Naive thymus-derived CD8-positive, alpha-beta T cell (primary cell): ENCODE results near the gene GLO1. TPM values are rescaled to one million over a fixed set of nuclear protein-coding genes. Genes with fewer than 3 reads are reported as not detected.

Experiments
- ATAC-seq, 2 donors: fragments of 150-1000 bp; cut with Tn5 transposase in 1 of 2; sonication (Bioruptor Pico), chemical (Tn5 transposase) in 1 of 2; 1 replicate in 1 of 2; 2 replicates in 1 of 2; pipeline ENCODE4 v1.10.0; 2021; ENCODE audit warnings: mild to moderate bottlenecking in 2 of 2, moderate library complexity in 2 of 2
- POLR2A ChIA-PET: fragments of 350-600 bp; sonication (Branson Sonifier 250); formaldehyde crosslinking; loops from one replicate; lab custom pipeline; 2021; ENCODE audit warnings: antibody characterized with exemption; lab: Charles Lee
- DNase-seq, 10 donors: peaks; one replicate each; pipeline versions ENCODE4 v3.0.0 to v3.0.0-alpha.2; 2020 to 2022
- H3K27ac Mint-ChIP-seq, 10 donors: one replicate each; pipeline ENCODE4 v1.8.0; 2020 to 2022; ENCODE audit warnings: mild to moderate bottlenecking in 10 of 10, mixed read lengths in 10 of 10, moderate library complexity in 4 of 10, inconsistent platforms in 1 of 10
- H3K27me3 Mint-ChIP-seq, 5 donors: one replicate each; pipeline ENCODE4 v1.8.0; 2021 to 2022; ENCODE audit warnings: mixed read lengths in 5 of 5
- H3K36me3 Mint-ChIP-seq, 3 donors: one replicate each; pipeline ENCODE4 v1.8.0; 2020 to 2022; ENCODE audit warnings: mixed read lengths in 3 of 3, mild to moderate bottlenecking in 2 of 3, inconsistent platforms in 1 of 3
- H3K4me1 Mint-ChIP-seq, 4 donors: one replicate each; pipeline ENCODE4 v1.8.0; 2021 to 2022; ENCODE audit warnings: mixed read lengths in 4 of 4
- H3K4me3 Mint-ChIP-seq, 10 donors: one replicate each; pipeline ENCODE4 v1.8.0; 2020 to 2022; ENCODE audit warnings: mild to moderate bottlenecking in 10 of 10, mixed read lengths in 10 of 10, moderate library complexity in 6 of 10, inconsistent platforms in 1 of 10
- H3K9me3 Mint-ChIP-seq, 9 donors: one replicate each; pipeline ENCODE4 v1.8.0; 2020 to 2022; ENCODE audit warnings: mixed read lengths in 9 of 9, mild to moderate bottlenecking in 3 of 9, inconsistent platforms in 1 of 9, moderate library complexity in 1 of 9
- polyA plus RNA-seq, 3 donors: library from polyadenylated mRNA; unstranded; fragments of 300-500 nt; fragmentation: Illumina TruSeq; gene quantifications; one replicate each; pipeline ENCODE4 v1.2.3, GENCODE V29; 2021
- total RNA-seq, 8 experiments: library from RNA in 2 of 8; stranded (reverse) in 2 of 8; gene quantifications; one replicate each; pipeline ENCODE4 v1.2.3 and lab custom pipeline; 2021 to 2026

Gene GLO1
- total and polyA plus RNA-seq, 5 experiments from 2014 or later, result 30.7 to 103 (median 74.1) TPM

GRCh38 chr6:38722727-38723334 is 19.9 kb upstream of the GLO1 start:
- Mint-ChIP-seq H3K27me3 (peaks cover 23 to 47% (median 31%) of the 10 kb centered on the region in 5 donors), H3K9me3 (peaks cover 0 to 14% (median 9%) of the 10 kb centered on the region in 9 donors), H3K36me3 (peaks cover 0 to 13% (median 5%) of the 10 kb centered on the region in 3 donors), H3K4me1 (peaks cover 0 to 5% (median 0%) of the 10 kb centered on the region in 4 donors), H3K4me3 (no peak overlapping the region), H3K27ac (no peak overlapping the region)
- no peak for ATAC-seq
- POLR2A ChIA-PET, result no interaction called here
- DNase-seq, result no peak

GRCh38 chr6:38722038-38722437 is 19.1 kb upstream of the GLO1 start:
- peaks cover 26 to 49% (median 33%) of the 10 kb centered on the region in 5 donors for H3K27me3 Mint-ChIP-seq
- H3K36me3 Mint-ChIP-seq, result peaks cover 0 to 13% (median 5%) of the 10 kb centered on the region in 3 donors
- DNase-seq, result no peak
- peaks cover 0 to 14% (median 9%) of the 10 kb centered on the region in 9 donors for H3K9me3 Mint-ChIP-seq
- no peak overlapping the region for H3K4me3 Mint-ChIP-seq
- peak overlapping the region in 1 of 10 donors; percentile 65 for H3K27ac Mint-ChIP-seq
- peaks cover 0 to 5% (median 0%) of the 10 kb centered on the region in 4 donors for H3K4me1 Mint-ChIP-seq
- ATAC-seq, result no peak
- POLR2A ChIA-PET, result no interaction called here

GRCh38 chr6:38720295-38720694 is 17.4 kb upstream of the GLO1 start:
- DNase-seq, result no peak
- Mint-ChIP-seq H3K27ac (no peak overlapping the region), H3K36me3 (peaks cover 0 to 13% (median 5%) of the 10 kb centered on the region in 3 donors), H3K9me3 (peaks cover 0 to 14% (median 9%) of the 10 kb centered on the region in 9 donors), H3K4me3 (no peak overlapping the region), H3K4me1 (peaks cover 0 to 3% (median 2%) of the 10 kb centered on the region in 4 donors), H3K27me3 (peaks cover 33 to 62% (median 43%) of the 10 kb centered on the region in 5 donors)
- no peak for ATAC-seq
- POLR2A ChIA-PET, result interaction anchor here (0.8 kb wide), 1 partner anchor 14 kb away, joined by 3 read pairs; no protein-coding TSS in a partner anchor

- H3K36me3 Mint-ChIP-seq, result peaks cover 0 to 13% (median 5%) of the 10 kb centered on the region in 3 donors
- no peak overlapping the region for H3K27ac Mint-ChIP-seq
- H3K4me1 Mint-ChIP-seq, result peaks cover 5 to 8% (median 6%) of the 10 kb centered on the region in 4 donors
- ATAC-seq, result no peak
- no peak for DNase-seq
- peaks cover 35 to 62% (median 45%) of the 10 kb centered on the region in 5 donors for H3K27me3 Mint-ChIP-seq
- H3K4me3 Mint-ChIP-seq, result no peak overlapping the region
- POLR2A ChIA-PET, result interaction anchor here (0.8 kb wide), 1 partner anchor 15 kb away, joined by 3 read pairs; no protein-coding TSS in a partner anchor
- peaks cover 0 to 14% (median 9%) of the 10 kb centered on the region in 9 donors for H3K9me3 Mint-ChIP-seq
These were observed 16.4 kb upstream of the GLO1 start for GRCh38 chr6:38719358-38719757.

GRCh38 chr6:38716825-38717224 is 13.9 kb upstream of the GLO1 start:
- H3K27me3 Mint-ChIP-seq, result peaks cover 35 to 49% (median 41%) of the 10 kb centered on the region in 5 donors
- no peak for ATAC-seq
- POLR2A ChIA-PET, result no interaction called here
- no peak for DNase-seq
- peaks cover 13 to 19% (median 16%) of the 10 kb centered on the region in 4 donors for H3K4me1 Mint-ChIP-seq
- H3K4me3 Mint-ChIP-seq, result peak overlapping the region in 1 of 10 donors; percentile 11
- peaks cover 0 to 13% (median 5%) of the 10 kb centered on the region in 3 donors for H3K36me3 Mint-ChIP-seq
- H3K27ac Mint-ChIP-seq, result no peak overlapping the region
- H3K9me3 Mint-ChIP-seq, result peaks cover 0 to 14% (median 9%) of the 10 kb centered on the region in 9 donors

GRCh38 chr6:38715016-38715689 is 12.2 kb upstream of the GLO1 start, which contains the start of gene DNAH8:
DNAH8 (plus strand) TSS chr6:38715311; CDS start chr6:38722810, 7,499 bp downstream.
- Mint-ChIP-seq H3K27ac (peak within 1 kb of the TSS in 3 of 10 donors; percentile 1 to 48 (median 48)), H3K27me3 (peaks cover 24 to 38% (median 34%) of the 10 kb centered on the region in 5 donors), H3K36me3 (peaks cover 0 to 4% (median 0%) of the 10 kb centered on the region in 3 donors), H3K4me3 (peak within 1 kb of the TSS; percentile 42 to 74 (median 60)), H3K4me1 (peaks cover 13 to 19% (median 16%) of the 10 kb centered on the region in 4 donors), H3K9me3 (peaks cover 0 to 6% (median 0%) of the 10 kb centered on the region in 9 donors)
- DNase-seq (peak in 1 of 10 donors; percentile 6), ATAC-seq (peak; percentile 47 to 64)
- POLR2A ChIA-PET, result interaction anchor here (0.9 kb wide), 1 partner anchor 12 kb away, joined by 3 read pairs; the partner anchor contains the start of gene GLO1

- Mint-ChIP-seq H3K4me1 (peaks cover 13 to 19% (median 16%) of the 10 kb centered on the region in 4 donors), H3K27ac (peak overlapping the region in 3 of 10 donors; percentile 1 to 48 (median 27)), H3K27me3 (peaks cover 29 to 36% (median 32%) of the 10 kb centered on the region in 5 donors), H3K9me3 (peaks cover 0 to 6% (median 0%) of the 10 kb centered on the region in 9 donors), H3K4me3 (peak overlapping the region; percentile 42 to 74 (median 56)), H3K36me3 (no peaks in the 10 kb centered on the region)
- DNase-seq, result peak in 1 of 10 donors; percentile 10
- POLR2A ChIA-PET, result interaction anchor here (0.9 kb wide), 2 partner anchors 11 to 12 kb away, joined by 3 read pairs; partner anchors contain the start of gene GLO1
- peak; percentile 29 to 62 for ATAC-seq
These were observed 11.5 kb upstream of the GLO1 start for GRCh38 chr6:38714239-38715015.

GRCh38 chr6:38713812-38714211 is 10.9 kb upstream of the GLO1 start:
- Mint-ChIP-seq H3K27ac (peak overlapping the region in 4 of 10 donors; percentile 0 to 85 (median 51)), H3K4me3 (peak overlapping the region in 7 of 10 donors; percentile 25 to 73 (median 55)), H3K4me1 (peaks cover 13 to 19% (median 16%) of the 10 kb centered on the region in 4 donors), H3K9me3 (peaks cover 0 to 3% (median 0%) of the 10 kb centered on the region in 9 donors), H3K36me3 (no peaks in the 10 kb centered on the region), H3K27me3 (peaks cover 25 to 30% (median 27%) of the 10 kb centered on the region in 5 donors)
- DNase-seq (peak in 3 of 10 donors; percentile 22 to 35 (median 31)), ATAC-seq (peak; percentile 81 to 83)
- POLR2A ChIA-PET, result interaction anchor here (0.9 to 1.2 kb wide), 3 partner anchors 10 to 74 kb away, joined by 3 to 7 read pairs (median 3); partner anchors contain the start of gene BTBD9

GRCh38 chr6:38708496-38708895 is 5.6 kb upstream of the GLO1 start:
- Mint-ChIP-seq H3K9me3 (peaks cover 0 to 3% (median 0%) of the 10 kb centered on the region in 9 donors), H3K4me1 (peaks cover under 1 to 3% (median 2%) of the 10 kb centered on the region in 4 donors), H3K4me3 (no peak overlapping the region), H3K27ac (no peak overlapping the region), H3K27me3 (peaks cover 8 to 44% (median 22%) of the 10 kb centered on the region in 5 donors), H3K36me3 (no peaks in the 10 kb centered on the region)
- DNase-seq, result no peak
- POLR2A ChIA-PET, result no interaction called here
- no peak for ATAC-seq

GRCh38 chr6:38705924-38706323 is 3.0 kb upstream of the GLO1 start:
- DNase-seq (no peak), ATAC-seq (no peak)
- no peak overlapping the region for H3K4me3 Mint-ChIP-seq
- peaks cover 0 to 10% (median 5%) of the 10 kb centered on the region in 3 donors for H3K36me3 Mint-ChIP-seq
- peaks cover 8 to 44% (median 19%) of the 10 kb centered on the region in 5 donors for H3K27me3 Mint-ChIP-seq
- no peak overlapping the region for H3K27ac Mint-ChIP-seq
- POLR2A ChIA-PET, result no interaction called here
- H3K9me3 Mint-ChIP-seq, result peaks cover 0 to 10% (median 0%) of the 10 kb centered on the region in 9 donors
- H3K4me1 Mint-ChIP-seq, result peaks cover 7 to 21% (median 14%) of the 10 kb centered on the region in 4 donors

GRCh38 chr6:38703949-38704590 is 1.1 kb upstream of the GLO1 start:
- POLR2A ChIA-PET, result interaction anchor here (2.8 kb wide), 1 partner anchor 64 kb away, joined by 15 read pairs; the partner anchor contains the start of gene BTBD9

More at GRCh38 chr6:38703949-38704590, 1.1 kb upstream of the GLO1 start:
- H3K4me3 Mint-ChIP-seq, result no peak overlapping the region
- no peak overlapping the region for H3K27ac Mint-ChIP-seq
- ATAC-seq (no peak), DNase-seq (no peak)
- H3K9me3 Mint-ChIP-seq, result peaks cover 3 to 26% (median 15%) of the 10 kb centered on the region in 9 donors
- H3K36me3 Mint-ChIP-seq, result peaks cover 9 to 27% (median 17%) of the 10 kb centered on the region in 3 donors
- H3K4me1 Mint-ChIP-seq, result peaks cover 11 to 21% (median 15%) of the 10 kb centered on the region in 4 donors
- H3K27me3 Mint-ChIP-seq, result peaks cover 4 to 33% (median 14%) of the 10 kb centered on the region in 5 donors
